HepG2 (cell line): ENCODE data around the gene CLIP2. TPM values are rescaled to one million over a fixed set of nuclear protein-coding genes. Genes with fewer than 3 reads are reported as not detected.

Source experiments
- BCLAF1 ChIP-seq: fragments of 450-650 bp; IDR thresholded peaks from 2 replicates; pipeline ENCODE4 v1.6.1; 2017; ENCODE audit warnings: mild to moderate bottlenecking
- DBP ChIP-seq: sonication (generic); formaldehyde crosslinking; IDR thresholded peaks from 2 replicates; pipeline ENCODE4 v1.4.0; 2020; ENCODE audit warnings: missing genetic modification reagents; ENCODE audit errors: not compliant biosample characterization
- GMEB1 ChIP-seq: sonication (generic); formaldehyde crosslinking; IDR thresholded peaks from 2 replicates; pipeline ENCODE4 v1.5.1; 2020; ENCODE audit warnings: missing genetic modification reagents, mild to moderate bottlenecking, borderline replicate concordance
- IKZF5 ChIP-seq: IDR thresholded peaks from 2 replicates; pipeline ENCODE4 v1.6.1; 2018; ENCODE audit warnings: missing genetic modification reagents, mild to moderate bottlenecking, missing compliant biosample characterization
- MBNL3 ChIP-seq: fragments of 250-450 bp; sonication (Bioruptor Pico); conservative IDR thresholded peaks from 2 replicates; pipeline ENCODE4 v1.8.0; 2022; ENCODE audit warnings: mild to moderate bottlenecking, inconsistent platforms
- MLX ChIP-seq: IDR thresholded peaks from 2 replicates; pipeline ENCODE4 v1.6.1; 2016
- MNT ChIP-seq: fragments of 450-650 bp; IDR thresholded peaks from 2 replicates; pipeline ENCODE4 v1.6.1; 2016
- RFXANK ChIP-seq: IDR thresholded peaks from 2 replicates; pipeline ENCODE4 v1.6.1; 2016
- TBX2 ChIP-seq: sonication (generic); formaldehyde crosslinking; IDR thresholded peaks from 2 replicates; pipeline ENCODE4 v1.5.0; 2020; ENCODE audit warnings: missing genetic modification reagents, mild to moderate bottlenecking, borderline replicate concordance
- ZFP36L1 ChIP-seq: sonication (generic); formaldehyde crosslinking; IDR thresholded peaks from 2 replicates; pipeline ENCODE4 v1.8.0; 2022; ENCODE audit warnings: mild to moderate bottlenecking, missing genetic modification reagents, moderate library complexity
- ZNF34 ChIP-seq: sonication (generic); formaldehyde crosslinking; IDR thresholded peaks from 2 replicates; pipeline ENCODE4 v1.4.0; 2020; ENCODE audit warnings: mild to moderate bottlenecking, missing genetic modification reagents, borderline replicate concordance
- ZNF513 ChIP-seq: sonication (generic); formaldehyde crosslinking; conservative IDR thresholded peaks from 2 replicates; pipeline ENCODE4 v1.5.0; 2020; ENCODE audit warnings: missing genetic modification reagents
- ZNF761 ChIP-seq: sonication (generic); formaldehyde crosslinking; conservative IDR thresholded peaks from 2 replicates; pipeline ENCODE4 v1.4.0; 2020; ENCODE audit warnings: mild to moderate bottlenecking, missing genetic modification reagents
- ZNF775 ChIP-seq: sonication (generic); formaldehyde crosslinking; IDR thresholded peaks from 2 replicates; pipeline ENCODE4 v1.4.0; 2020; ENCODE audit warnings: missing genetic modification reagents, mild to moderate bottlenecking, moderate library complexity, borderline replicate concordance
- polyA plus RNA-seq, 8 experiments: library from polyadenylated mRNA; depleted of rRNA in 3 of 8; stranded (reverse) in 7 of 8; unstranded in 1 of 8; fragments of >200 nt; fragmentation: Illumina TruSeq in 4 of 8; extraction: Trizol in 4 of 8; gene quantifications; 2 replicates each; pipeline versions ENCODE4 v1.2.1 to v1.2.3, GENCODE V29; 2011 to 2016; ENCODE audit warnings: low read depth in 4 of 8, missing spikeins in 1 of 8, mixed read lengths in 1 of 8; ENCODE audit not compliant: insufficient read depth in 1 of 8
- total RNA-seq, 5 experiments: library from RNA; depleted of rRNA; stranded (reverse); fragments of >200 nt; fragmentation: Illumina TruSeq; extraction: Trizol; gene quantifications; 2 replicates each; pipeline ENCODE4 v1.2.3, GENCODE V29; 2016; ENCODE audit warnings: low read depth in 1 of 5

CLIP2 gene
- total and polyA plus RNA-seq, 2 of the 13 experiments (the other 11 are each of a cell fraction or from before 2014, with no cell fraction given): 6.5 to 17.4 TPM

- no peak for TF ChIP-seq MNT
- TF ChIP-seq IKZF5 (CRISPR knock-in tag): no peak; the same call in 1 of the 2 replicates
- TF ChIP-seq ZNF34 (CRISPR knock-in tag): no peak
- no peak for TF ChIP-seq MBNL3 (CRISPR knock-in tag)
- TF ChIP-seq RFXANK: no peak
- no peak for TF ChIP-seq BCLAF1
- TF ChIP-seq ZFP36L1 (CRISPR knock-in tag): no peak
- TF ChIP-seq TBX2: 0 out of 2 replicates have a peak, but pooled peaks have one; percentile 49
- no peak for TF ChIP-seq GMEB1 (CRISPR knock-in tag)
- no peak for TF ChIP-seq ZNF513 (CRISPR knock-in tag)
- no peak for TF ChIP-seq ZNF761
- TF ChIP-seq DBP (CRISPR knock-in tag): no peak
- TF ChIP-seq MLX (CRISPR knock-in tag): no peak
- no peak for TF ChIP-seq ZNF775
These were observed 164.3 kb downstream of the CLIP2 start, which contains the start of gene GTF2IRD1 (continued) for GRCh38 chr7:74453322-74454011.
